Measurements from ENCODE around the gene SLC6A17.

SLC6A17 gene

GRCh38 chr1:110125810-110126209, 24.5 kb upstream of the SLC6A17 start:
- no peaks in the 10 kb centered on the region for H3F3A ChIP-seq (ENCODE audit: low read depth)
- H3K4me1 ChIP-seq (ENCODE audit: insufficient read depth, low read length, poor library complexity, severe bottlenecking), result peaks cover 10% of the 10 kb centered on the region
- no peaks in the 10 kb centered on the region for H3K36me3 ChIP-seq (ENCODE audit: insufficient read depth, low read length)
- no peak for TF ChIP-seq EZH2phosphoT487 (IDR thresholded peaks at IDR 0.05; ENCODE audit: borderline replicate concordance)
- TF ChIP-seq CTCF (conservative IDR thresholded peaks at IDR 0.05; ENCODE audit: low read length), result no peak
- H3K4me2 ChIP-seq (ENCODE audit: low read depth, low read length, poor library complexity, severe bottlenecking), result no peak overlapping the region
- H3K9me2 ChIP-seq (replicated peaks; ENCODE audit: low read depth, low read length), result no peaks in the 10 kb centered on the region
- H3K9me3 ChIP-seq (ENCODE audit: insufficient read depth, low read depth, low read length), result no peaks in the 10 kb centered on the region
- no peak overlapping the region for H3K4me3 ChIP-seq (ENCODE audit: low read length, poor library complexity, severe bottlenecking)
- no peak overlapping the region for H2AFZ ChIP-seq (ENCODE audit: low read length)
- H4K20me1 ChIP-seq (ENCODE audit: insufficient read depth, low read length, poor library complexity, severe bottlenecking), result no peaks in the 10 kb centered on the region
- no peak overlapping the region for H3K9ac ChIP-seq (ENCODE audit: low read depth, low read length, poor library complexity, severe bottlenecking)
- H3K27me3 ChIP-seq (ENCODE audit: insufficient read depth, low read length, poor library complexity, severe bottlenecking), result no peaks in the 10 kb centered on the region
- H3K79me2 ChIP-seq (ENCODE audit: insufficient read depth, low read length), result no peaks in the 10 kb centered on the region

GRCh38 chr1:110130113-110130591, 20.1 kb upstream of the SLC6A17 start:
- H3K4me1 ChIP-seq (ENCODE audit: insufficient read depth, low read length, poor library complexity, severe bottlenecking), result peaks cover 10% of the 10 kb centered on the region
- no peaks in the 10 kb centered on the region for H3K27me3 ChIP-seq (ENCODE audit: insufficient read depth, low read length, poor library complexity, severe bottlenecking)
- no peak overlapping the region for H3K4me2 ChIP-seq (ENCODE audit: low read depth, low read length, poor library complexity, severe bottlenecking)
- H2AFZ ChIP-seq (ENCODE audit: low read length), result no peak overlapping the region
- no peaks in the 10 kb centered on the region for H3K9me2 ChIP-seq (replicated peaks; ENCODE audit: low read depth, low read length)
- H4K20me1 ChIP-seq (ENCODE audit: insufficient read depth, low read length, poor library complexity, severe bottlenecking), result no peaks in the 10 kb centered on the region
- no peaks in the 10 kb centered on the region for H3K79me2 ChIP-seq (ENCODE audit: insufficient read depth, low read length)
- no peak overlapping the region for H3K4me3 ChIP-seq (ENCODE audit: low read length, poor library complexity, severe bottlenecking)
- H3K36me3 ChIP-seq (ENCODE audit: insufficient read depth, low read length), result no peaks in the 10 kb centered on the region
- H3F3A ChIP-seq (ENCODE audit: low read depth), result no peaks in the 10 kb centered on the region
- no peak overlapping the region for H3K9ac ChIP-seq (ENCODE audit: low read depth, low read length, poor library complexity, severe bottlenecking)
- TF ChIP-seq EZH2phosphoT487 (IDR thresholded peaks at IDR 0.05; ENCODE audit: borderline replicate concordance) (no peak), CTCF (conservative IDR thresholded peaks at IDR 0.05; ENCODE audit: low read length) (no peak)
- H3K9me3 ChIP-seq (ENCODE audit: insufficient read depth, low read depth, low read length), result no peaks in the 10 kb centered on the region

GRCh38 chr1:110130989-110131388, 19.3 kb upstream of the SLC6A17 start:
- no peak overlapping the region for H3K4me2 ChIP-seq (ENCODE audit: low read depth, low read length, poor library complexity, severe bottlenecking)
- H3K79me2 ChIP-seq (ENCODE audit: insufficient read depth, low read length), result no peaks in the 10 kb centered on the region
- H4K20me1 ChIP-seq (ENCODE audit: insufficient read depth, low read length, poor library complexity, severe bottlenecking), result no peaks in the 10 kb centered on the region
- no peak overlapping the region for H3K9ac ChIP-seq (ENCODE audit: low read depth, low read length, poor library complexity, severe bottlenecking)
- H3K4me1 ChIP-seq (ENCODE audit: insufficient read depth, low read length, poor library complexity, severe bottlenecking), result peaks cover 10% of the 10 kb centered on the region
- no peaks in the 10 kb centered on the region for H3K9me3 ChIP-seq (ENCODE audit: insufficient read depth, low read depth, low read length)
- no peak for TF ChIP-seq EZH2phosphoT487 (IDR thresholded peaks at IDR 0.05; ENCODE audit: borderline replicate concordance)
- no peak for TF ChIP-seq CTCF (conservative IDR thresholded peaks at IDR 0.05; ENCODE audit: low read length)
- H3K27me3 ChIP-seq (ENCODE audit: insufficient read depth, low read length, poor library complexity, severe bottlenecking), result no peaks in the 10 kb centered on the region
- H3K36me3 ChIP-seq (ENCODE audit: insufficient read depth, low read length), result no peaks in the 10 kb centered on the region
- no peaks in the 10 kb centered on the region for H3K9me2 ChIP-seq (replicated peaks; ENCODE audit: low read depth, low read length)
- H3F3A ChIP-seq (ENCODE audit: low read depth), result no peaks in the 10 kb centered on the region
- H2AFZ ChIP-seq (ENCODE audit: low read length), result no peak overlapping the region
- no peak overlapping the region for H3K4me3 ChIP-seq (ENCODE audit: low read length, poor library complexity, severe bottlenecking)
